GM12878 (cell line): ENCODE data around the gene CHCHD2. TPM values are rescaled to one million over a fixed set of nuclear protein-coding genes. Genes with fewer than 3 reads are reported as not detected.

ENCODE experiments used
- ATAC-seq: fragments of 200-7000 bp; cut with Tn5 transposase; 3 replicates; pipeline ENCODE4 v1.9.1; 2020; ENCODE audit warnings: mild to moderate bottlenecking, moderate library complexity
- BruUV-seq: library from RNA; stranded (reverse); fragments of 400-500 nt; replicated peaks from 2 replicates; lab custom pipeline; 2021; lab: Mats Ljungman, UMichigan
- CTCF ChIA-PET: fragments of 300-600 bp; sonication (Branson Sonifier 250); formaldehyde crosslinking; extraction: SDS; loops from one replicate; lab custom pipeline; 2021; ENCODE audit warnings: inconsistent platforms; lab: Yijun Ruan, JAX
- POLR2A ChIA-PET: fragments of 350-600 bp; formaldehyde crosslinking; extraction: SDS; loops from one replicate; lab custom pipeline; 2021; ENCODE audit warnings: inconsistent platforms; lab: Charles Lee
- RAD21 ChIA-PET: fragments of 300-600 bp; sonication (Branson Sonifier 250); formaldehyde crosslinking; loops from one replicate; lab custom pipeline; 2023; ENCODE audit warnings: antibody characterized with exemption; ENCODE audit not compliant: unreplicated experiment; lab: Charles Lee
- SMC1A ChIA-PET: fragments of 300-600 bp; sonication (Branson Sonifier 250); formaldehyde crosslinking; loops from one replicate; lab custom pipeline; 2023; ENCODE audit not compliant: unreplicated experiment, uncharacterized antibody; lab: Charles Lee
- DNase-seq: peaks from one replicate; pipeline ENCODE4 v3.0.0-alpha.2; 2011; ENCODE audit warnings: low read depth, low spot score
- FAIRE-seq: peaks from 3 replicates; lab custom pipeline; 2011; peaks lifted over from hg19 to GRCh38; lab: Jason Lieb, UNC
- H2AFZ ChIP-seq: 2 replicates; pipeline ENCODE4 v1.6.0; 2011; ENCODE audit warnings: low read depth, low read length, control low read depth; ENCODE audit not compliant: control insufficient read depth
- H3K27ac ChIP-seq: 2 replicates; pipeline ENCODE4 v1.5.1; 2011; ENCODE audit warnings: control low read depth; ENCODE audit not compliant: control insufficient read depth, insufficient read depth
- H3K27me3 ChIP-seq, 2 experiments: replicated peaks in 1 of 2; 2 replicates each; pipeline versions ENCODE4 v1.6.0 to v1.6.1; 2011; ENCODE audit warnings: low read length in 1 of 2; ENCODE audit not compliant: control insufficient read depth in 2 of 2, insufficient read depth in 2 of 2
- H3K36me3 ChIP-seq, 2 experiments: 2 replicates each; pipeline ENCODE4 v1.5.1; 2011; ENCODE audit warnings: low read length in 1 of 2; ENCODE audit not compliant: control insufficient read depth in 2 of 2, insufficient read depth in 2 of 2
- H3K4me1 ChIP-seq: 2 replicates; pipeline ENCODE4 v1.6.1; 2011; ENCODE audit warnings: mild to moderate bottlenecking, low read length, moderate library complexity, mixed read lengths; ENCODE audit not compliant: control insufficient read depth, insufficient read depth
- H3K4me2 ChIP-seq: 2 replicates; pipeline ENCODE4 v1.6.0; 2011; ENCODE audit warnings: control low read depth; ENCODE audit not compliant: control insufficient read depth, insufficient read depth
- H3K4me3 ChIP-seq: fragments of 200-600 bp; sonication (generic); 2 replicates; pipeline ENCODE4 v1.5.1; 2016
- H3K79me2 ChIP-seq: 2 replicates; pipeline ENCODE4 v1.6.0; 2011; ENCODE audit warnings: low read length; ENCODE audit not compliant: control insufficient read depth, insufficient read depth
- H3K9ac ChIP-seq: 2 replicates; pipeline ENCODE4 v1.8.0; 2011; ENCODE audit warnings: low read length, control low read depth, mixed read lengths; ENCODE audit not compliant: control insufficient read depth, insufficient read depth
- H3K9me3 ChIP-seq: replicated peaks from 3 replicates; pipeline ENCODE4 v1.5.1; 2011; ENCODE audit warnings: mild to moderate bottlenecking, low read length; ENCODE audit not compliant: control insufficient read depth, insufficient read depth
- H4K20me1 ChIP-seq: 2 replicates; pipeline ENCODE4 v1.6.0; 2011; ENCODE audit not compliant: control insufficient read depth, insufficient read depth
- BCLAF1 ChIP-seq: fragments of 450-650 bp; IDR thresholded peaks from 2 replicates; pipeline ENCODE4 v1.6.1; 2017; ENCODE audit warnings: antibody characterized with exemption, mild to moderate bottlenecking, moderate library complexity
- CHD1 ChIP-seq: IDR thresholded peaks from 2 replicates; pipeline ENCODE4 v1.6.1; 2012; ENCODE audit warnings: low read depth, low read length, improper control_type of control experiment
- CREB1 ChIP-seq: IDR thresholded peaks from 2 replicates; pipeline ENCODE4 v1.6.1; 2012; ENCODE audit warnings: low read depth, mild to moderate bottlenecking, inconsistent platforms
- FOS ChIP-seq: IDR thresholded peaks from 3 replicates; pipeline ENCODE4 v1.6.1; 2011; ENCODE audit warnings: borderline replicate concordance; ENCODE audit not compliant: insufficient read length; ENCODE audit errors: extremely low read depth
- KAT2A ChIP-seq: conservative IDR thresholded peaks from 2 replicates; pipeline ENCODE4 v1.6.1; 2011; ENCODE audit warnings: low read depth, low read length; ENCODE audit not compliant: control insufficient read depth
- RFX5 ChIP-seq: IDR thresholded peaks from 2 replicates; pipeline ENCODE4 v1.6.1; 2011; ENCODE audit warnings: low read depth, low read length, improper control_type of control experiment
- WGBS: methylation state at CpG from one replicate; pipeline ENCODE4 v1.1.6; 2016; ENCODE audit warnings: low lambda C conversion rate; ENCODE audit not compliant: insufficient replicate concordance, insufficient coverage; ENCODE audit errors: missing lambda C conversion rate; 5-methylcytosine and 5-hydroxymethylcytosine counted together
- in situ Hi-C: fragments of 300-500 bp; cut with MboI; formaldehyde crosslinking; loops from 9 replicates; pipeline ENCODE4 v1.14.3; 2018; ENCODE audit warnings: mixed read lengths
- intact Hi-C: fragments of 100-400 bp; cut with micrococcal nuclease; formaldehyde crosslinking; loops from one replicate; pipeline ENCODE4 v1.14.2; 2022; ENCODE audit not compliant: unreplicated experiment
- polyA plus RNA-seq, 11 experiments: library from polyadenylated mRNA; depleted of rRNA in 4 of 11; unstranded in 6 of 11; stranded (reverse) in 5 of 11; fragments of >200 nt; fragmentation: Nextera tagmentation in 4 of 11; fragmentation: Illumina TruSeq in 1 of 11; extraction: Ambion mirVana in 4 of 11; extraction: Trizol in 1 of 11; gene quantifications; 1 replicate in 1 of 11; 2 replicates in 10 of 11; pipeline versions ENCODE4 v1.2.1 to v1.2.3, GENCODE V29; 2011 to 2016; ENCODE audit warnings: inconsistent platforms in 2 of 11, missing spikeins in 2 of 11, low read depth in 1 of 11
- total RNA-seq, 4 experiments: library from RNA; depleted of rRNA in 3 of 4; stranded (reverse); fragments of >200 nt in 3 of 4; fragmentation: Illumina TruSeq in 1 of 4; extraction: Trizol in 1 of 4; gene quantifications; 2 replicates each; pipeline versions ENCODE4 v1.2.1 to v1.2.3, GENCODE V29; 2013 to 2021
- TF ChIP-seq, protein P1 (sequence below): fragments of 450-650 bp; IDR thresholded peaks from 2 replicates; pipeline ENCODE4 v1.6.1; 2018; ENCODE audit warnings: mild to moderate bottlenecking, low read depth, moderate library complexity; ENCODE audit not compliant: partially characterized antibody

The CHCHD2 gene
- total and polyA plus RNA-seq, 10 of the 15 experiments (the other 5 are each of a cell fraction or from before 2014, with no cell fraction given): 97.8 to 1,291 (median 619) TPM

GRCh38 chr7:56079450-56080185, 26.7 kb downstream of the CHCHD2 start:
- H3K27ac ChIP-seq: no peak overlapping the region
- in situ Hi-C loops (no loop called here), intact Hi-C loops (no loop called here)
- ATAC-seq (no peak), FAIRE-seq (no peak), DNase-seq (no peak)
- no peaks in the 10 kb centered on the region for H3K9me3 ChIP-seq
- H3K4me2 ChIP-seq: no peak overlapping the region
- H3K36me3 ChIP-seq: peaks cover 3 to 5% of the 10 kb centered on the region in 2 experiments
- no peak overlapping the region for H3K9ac ChIP-seq
- H3K4me3 ChIP-seq: no peak overlapping the region
- WGBS: 94% methylated on average over 12 of the region's 12 CpGs
- H3K27me3 ChIP-seq: no peaks in the 10 kb centered on the region
- no peak overlapping the region for H2AFZ ChIP-seq
- H3K79me2 ChIP-seq: no peaks in the 10 kb centered on the region
- no peak for TF ChIP-seq FOS
- TF ChIP-seq CREB1: no peak
- TF ChIP-seq CHD1: no peak
- TF ChIP-seq RFX5: no peak
- TF ChIP-seq KAT2A: no peak
- no peak for TF ChIP-seq BCLAF1
- TF ChIP-seq, protein P1, sequence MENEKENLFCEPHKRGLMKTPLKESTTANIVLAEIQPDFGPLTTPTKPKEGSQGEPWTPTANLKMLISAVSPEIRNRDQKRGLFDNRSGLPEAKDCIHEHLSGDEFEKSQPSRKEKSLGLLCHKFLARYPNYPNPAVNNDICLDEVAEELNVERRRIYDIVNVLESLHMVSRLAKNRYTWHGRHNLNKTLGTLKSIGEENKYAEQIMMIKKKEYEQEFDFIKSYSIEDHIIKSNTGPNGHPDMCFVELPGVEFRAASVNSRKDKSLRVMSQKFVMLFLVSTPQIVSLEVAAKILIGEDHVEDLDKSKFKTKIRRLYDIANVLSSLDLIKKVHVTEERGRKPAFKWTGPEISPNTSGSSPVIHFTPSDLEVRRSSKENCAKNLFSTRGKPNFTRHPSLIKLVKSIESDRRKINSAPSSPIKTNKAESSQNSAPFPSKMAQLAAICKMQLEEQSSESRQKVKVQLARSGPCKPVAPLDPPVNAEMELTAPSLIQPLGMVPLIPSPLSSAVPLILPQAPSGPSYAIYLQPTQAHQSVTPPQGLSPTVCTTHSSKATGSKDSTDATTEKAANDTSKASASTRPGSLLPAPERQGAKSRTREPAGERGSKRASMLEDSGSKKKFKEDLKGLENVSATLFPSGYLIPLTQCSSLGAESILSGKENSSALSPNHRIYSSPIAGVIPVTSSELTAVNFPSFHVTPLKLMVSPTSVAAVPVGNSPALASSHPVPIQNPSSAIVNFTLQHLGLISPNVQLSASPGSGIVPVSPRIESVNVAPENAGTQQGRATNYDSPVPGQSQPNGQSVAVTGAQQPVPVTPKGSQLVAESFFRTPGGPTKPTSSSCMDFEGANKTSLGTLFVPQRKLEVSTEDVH: no peak
- ChIA-PET POLR2A (no interaction called here), RAD21 (no interaction called here), CTCF (interaction anchor here (0.6 kb wide), 1 partner anchor 9 kb away, joined by 3 read pairs; no protein-coding TSS in a partner anchor), SMC1A (no interaction called here)
- no peaks in the 10 kb centered on the region for H4K20me1 ChIP-seq
- TSS peak; percentile 72 for BruUV-seq
- H3K4me1 ChIP-seq: no peaks in the 10 kb centered on the region
